H9 (cell line): ENCODE measurements around the gene AKNA. TPM values are rescaled to one million over a fixed set of nuclear protein-coding genes. Genes with fewer than 3 reads are reported as not detected.

Experiments used
- DNase-seq: peaks from one replicate; pipeline ENCODE4 v3.0.0-alpha.2; 2017
- H2AFZ ChIP-seq: one replicate; pipeline ENCODE4 v1.6.1; 2013; ENCODE audit warnings: mild to moderate bottlenecking, low read length, control low read depth, moderate library complexity
- H2AK5ac ChIP-seq: 2 replicates; pipeline ENCODE4 v1.6.1; 2013; ENCODE audit warnings: low read length, control low read depth, mixed read lengths; ENCODE audit not compliant: insufficient read length
- H2BK120ac ChIP-seq: one replicate; pipeline ENCODE4 v1.6.1; 2013; ENCODE audit warnings: low read depth, mild to moderate bottlenecking, low read length, control low read depth, inconsistent platforms; ENCODE audit not compliant: poor library complexity, severe bottlenecking
- H2BK12ac ChIP-seq: 2 replicates; pipeline ENCODE4 v1.6.1; 2013; ENCODE audit warnings: low read length, control low read depth, mixed read lengths, low read depth; ENCODE audit not compliant: insufficient read length
- H2BK15ac ChIP-seq: 2 replicates; pipeline ENCODE4 v1.6.1; 2013; ENCODE audit warnings: low read depth, low read length, control low read depth
- H2BK20ac ChIP-seq: one replicate; pipeline ENCODE4 v1.6.1; 2013; ENCODE audit warnings: low read depth, mild to moderate bottlenecking, low read length, control low read depth, inconsistent platforms; ENCODE audit not compliant: poor library complexity, severe bottlenecking
- H2BK5ac ChIP-seq: 2 replicates; pipeline ENCODE4 v1.6.1; 2013; ENCODE audit warnings: low read length, control low read depth, mixed read lengths; ENCODE audit not compliant: insufficient read length
- H3K14ac ChIP-seq: 2 replicates; pipeline ENCODE4 v1.6.1; 2013; ENCODE audit warnings: low read length, control low read depth; ENCODE audit not compliant: insufficient read depth
- H3K18ac ChIP-seq: 2 replicates; pipeline ENCODE4 v1.6.1; 2013; ENCODE audit warnings: low read depth, mild to moderate bottlenecking, mixed read lengths, low read length, control low read depth; ENCODE audit not compliant: insufficient read length
- H3K23ac ChIP-seq: 2 replicates; pipeline ENCODE4 v1.6.1; 2013; ENCODE audit warnings: low read length, control low read depth, mixed read lengths, low read depth; ENCODE audit not compliant: insufficient read length
- H3K23me2 ChIP-seq: 2 replicates; pipeline ENCODE4 v1.6.1; 2013; ENCODE audit warnings: low read depth, mild to moderate bottlenecking, mixed read lengths, low read length, control low read depth; ENCODE audit not compliant: insufficient read length, poor library complexity, severe bottlenecking
- H3K27ac ChIP-seq: 2 replicates; pipeline ENCODE4 v1.5.1; 2013; ENCODE audit warnings: low read length, control low read depth, mixed read lengths, low read depth; ENCODE audit not compliant: insufficient read length
- H3K27me3 ChIP-seq: 2 replicates; pipeline ENCODE4 v1.6.1; 2013; ENCODE audit warnings: low read length, control low read depth, inconsistent platforms; ENCODE audit not compliant: insufficient read depth
- H3K4ac ChIP-seq: 2 replicates; pipeline ENCODE4 v1.6.1; 2013; ENCODE audit warnings: low read depth, mild to moderate bottlenecking, control low read depth, inconsistent platforms, low read length, moderate library complexity
- H3K4me1 ChIP-seq: 2 replicates; pipeline ENCODE4 v1.6.1; 2013; ENCODE audit warnings: low read length, control low read depth, inconsistent platforms; ENCODE audit not compliant: insufficient read depth
- H3K4me2 ChIP-seq: 2 replicates; pipeline ENCODE4 v1.6.1; 2013; ENCODE audit warnings: low read length, control low read depth, mixed read lengths; ENCODE audit not compliant: insufficient read length, insufficient read depth
- H3K56ac ChIP-seq: 2 replicates; pipeline ENCODE4 v1.6.1; 2013; ENCODE audit warnings: low read depth, mild to moderate bottlenecking, mixed read lengths, low read length, control low read depth; ENCODE audit not compliant: insufficient read length
- H3K79me1 ChIP-seq: 2 replicates; pipeline ENCODE4 v1.6.1; 2013; ENCODE audit warnings: low read depth, mild to moderate bottlenecking, moderate library complexity, low read length, control low read depth, inconsistent platforms; ENCODE audit not compliant: insufficient read depth, poor library complexity, severe bottlenecking
- H3K79me2 ChIP-seq: 2 replicates; pipeline ENCODE4 v1.6.1; 2013; ENCODE audit warnings: low read length, control low read depth, inconsistent platforms; ENCODE audit not compliant: insufficient read depth
- H3K9ac ChIP-seq: 2 replicates; pipeline ENCODE4 v1.6.1; 2013; ENCODE audit warnings: low read length, control low read depth, mixed read lengths; ENCODE audit not compliant: insufficient read length; ENCODE audit errors: extremely low read depth
- H3K9me3 ChIP-seq: one replicate; pipeline ENCODE4 v1.6.1; 2013; ENCODE audit warnings: low read depth, low read length, inconsistent platforms; ENCODE audit not compliant: control insufficient read depth
- H3T11ph ChIP-seq: one replicate; pipeline ENCODE4 v1.6.1; 2013; ENCODE audit warnings: mild to moderate bottlenecking, low read length, control low read depth, inconsistent platforms
- H4K20me1 ChIP-seq: one replicate; pipeline ENCODE4 v1.6.1; 2013; ENCODE audit not compliant: control insufficient read depth, insufficient read length, insufficient read depth
- H4K5ac ChIP-seq: 2 replicates; pipeline ENCODE4 v1.6.1; 2013; ENCODE audit warnings: low read depth, mild to moderate bottlenecking, mixed read lengths, low read length, control low read depth; ENCODE audit not compliant: insufficient read length
- H4K8ac ChIP-seq: replicated peaks from 2 replicates; pipeline ENCODE4 v1.6.1; 2013; ENCODE audit warnings: low read length, control low read depth, mixed read lengths, low read depth; ENCODE audit not compliant: insufficient read length
- H4K91ac ChIP-seq: 2 replicates; pipeline ENCODE4 v1.6.1; 2013; ENCODE audit warnings: low read depth, mild to moderate bottlenecking, moderate library complexity, mixed read lengths, low read length, control low read depth; ENCODE audit not compliant: insufficient read length
- H3K27ac Mint-ChIP-seq, 3 experiments: 2 replicates in 2 of 3; 3 replicates in 1 of 3; pipeline ENCODE4 v1.8.0; 2020 to 2021; ENCODE audit warnings: mixed read lengths in 3 of 3, mild to moderate bottlenecking in 1 of 3, moderate library complexity in 1 of 3
- H3K27me3 Mint-ChIP-seq: 2 replicates; pipeline ENCODE4 v1.8.0; 2021; ENCODE audit warnings: low read depth, mild to moderate bottlenecking, moderate library complexity, mixed read lengths
- H3K36me3 Mint-ChIP-seq, 3 experiments: 2 replicates in 2 of 3; 3 replicates in 1 of 3; pipeline ENCODE4 v1.8.0; 2020 to 2021; ENCODE audit warnings: low read depth in 3 of 3, mixed read lengths in 3 of 3; ENCODE audit not compliant: insufficient read depth in 1 of 3
- H3K4me1 Mint-ChIP-seq, 2 experiments: 2 replicates each; pipeline ENCODE4 v1.8.0; 2020; ENCODE audit warnings: mixed read lengths in 2 of 2
- H3K4me3 Mint-ChIP-seq, 2 experiments: 2 replicates in 1 of 2; 3 replicates in 1 of 2; pipeline ENCODE4 v1.8.0; 2020 to 2021; ENCODE audit warnings: mild to moderate bottlenecking in 2 of 2, mixed read lengths in 2 of 2, moderate library complexity in 1 of 2
- H3K9me3 Mint-ChIP-seq, 2 experiments: 2 replicates in 1 of 2; 3 replicates in 1 of 2; pipeline ENCODE4 v1.8.0; 2020; ENCODE audit warnings: mild to moderate bottlenecking in 2 of 2, mixed read lengths in 2 of 2, moderate library complexity in 1 of 2
- CTCF ChIP-seq: fragments of 200-600 bp; sonication (generic); conservative IDR thresholded peaks from 3 replicates; pipeline ENCODE4 v1.8.0; 2021; ENCODE audit warnings: antibody characterized with exemption, mild to moderate bottlenecking
- WGBS: extraction: QIAGEN DNeasy Blood & Tissue Kit; methylation state at CpG from one replicate; pipeline ENCODE4 v1.1.7; 2013; ENCODE audit warnings: missing lambda C conversion rate, low lambda C conversion rate, mixed read lengths; ENCODE audit not compliant: insufficient read length; ENCODE audit errors: extremely low coverage; 5-methylcytosine and 5-hydroxymethylcytosine counted together
- total RNA-seq: library from RNA; stranded (reverse); gene quantifications from 2 replicates; pipeline ENCODE4 v1.2.1, GENCODE V29; 2021

AKNA gene
- total RNA-seq, 1 experiment from 2014 or later, result 19.7 TPM

- DNase-seq, result no peak
- no peaks in the 10 kb centered on the region for H3K9me3 ChIP-seq
- no peaks in the 10 kb centered on the region for H3K79me2 ChIP-seq
- Mint-ChIP-seq H3K27me3 (peaks cover 8% of the 10 kb centered on the region), H3K36me3 (no peaks in the 10 kb centered on the region; a peak in 1 of 7 replicates), H3K4me1 (peaks cover 22 to 51% of the 10 kb centered on the region in 2 experiments), H3K27ac (peak overlapping the region in 1 of 3 experiments; percentile 53; a peak in 1 of 7 replicates), H3K4me3 (no peak overlapping the region), H3K9me3 (no peaks in the 10 kb centered on the region)
- no peak overlapping the region for H4K5ac ChIP-seq
- H2AK5ac ChIP-seq, result no peak overlapping the region
- no peak overlapping the region for H2BK15ac ChIP-seq
- no peak overlapping the region for H3K56ac ChIP-seq
- H2BK12ac ChIP-seq, result no peak overlapping the region
- no peak overlapping the region for H3K14ac ChIP-seq
- no peak overlapping the region for H2BK120ac ChIP-seq
- no peak overlapping the region for H3K4ac ChIP-seq
- no peaks in the 10 kb centered on the region for H3K79me1 ChIP-seq
- no peak overlapping the region for H2BK5ac ChIP-seq
- peaks cover 5% of the 10 kb centered on the region; the same call in 1 of the 2 replicates for H3K4me1 ChIP-seq
- H3K23me2 ChIP-seq, result no peaks in the 10 kb centered on the region
- no peak overlapping the region for H3K18ac ChIP-seq
- no peak overlapping the region for H3K23ac ChIP-seq
- no peak overlapping the region for H2AFZ ChIP-seq
- no peaks in the 10 kb centered on the region for H4K20me1 ChIP-seq
- no peak overlapping the region for H2BK20ac ChIP-seq
- no peak overlapping the region for H4K91ac ChIP-seq
- H3K27ac ChIP-seq, result no peak overlapping the region
- no peak for TF ChIP-seq CTCF
- H3K27me3 ChIP-seq, result no peaks in the 10 kb centered on the region
- no peak overlapping the region for H3T11ph ChIP-seq
- H3K9ac ChIP-seq, result no peak overlapping the region
- WGBS, result no CpG with 5 or more reads among the region's 5 CpGs
- no peak overlapping the region for H3K4me2 ChIP-seq
- H4K8ac ChIP-seq, result no peak overlapping the region
Measured at GRCh38 chr9:114413861-114414301, 26.1 kb upstream of the AKNA start.
